ENCODE data around the gene INPP5D. TPM values are rescaled to one million over a fixed set of nuclear protein-coding genes. Genes with fewer than 3 reads are reported as not detected.

Gene INPP5D
- total and polyA plus RNA-seq, 2 of the 8 experiments (the other 6 are each of a cell fraction or from before 2014, with no cell fraction given), result 4.5 to 7.1 TPM

DNA sequence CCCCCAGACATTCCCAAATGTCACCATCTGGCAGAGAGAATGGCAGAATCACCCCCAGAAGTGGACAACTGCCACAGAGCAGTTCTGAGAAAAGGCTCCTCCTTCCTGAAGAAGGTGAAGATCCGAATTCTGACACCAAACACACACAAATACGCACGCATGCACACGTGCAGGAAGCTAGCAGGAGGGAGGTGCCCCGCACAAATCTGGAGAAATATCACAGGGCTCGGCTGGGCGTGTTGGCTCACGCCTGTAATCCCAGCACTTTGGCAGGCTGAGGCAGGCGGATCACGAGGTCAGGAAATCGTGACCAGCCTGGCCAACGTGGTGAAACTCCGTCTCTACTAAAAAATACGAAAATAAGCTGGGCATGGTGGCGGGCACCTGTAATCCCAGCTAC is 152.9 kb downstream of the INPP5D start:
- peak overlapping the region; percentile 50; the same call in 1 of the 2 replicates for H2BK12ac ChIP-seq (ENCODE audit: low read depth, low read length)
- H3K4me2 ChIP-seq (ENCODE audit: insufficient read depth in 1 of 2, low read depth in 2 of 2, low read length in 2 of 2), result no peak overlapping the region
- no peak overlapping the region for H3K18ac ChIP-seq (ENCODE audit: extremely low read depth, low read length)
- no peaks in the 10 kb centered on the region for H3K79me1 ChIP-seq (ENCODE audit: low read depth, low read length)
- no peak overlapping the region for H4K8ac ChIP-seq (ENCODE audit: extremely low read depth, insufficient read depth, low read length)
- no peak overlapping the region for H3K9ac ChIP-seq (replicated peaks in 1 of 4; ENCODE audit: extremely low read depth in 1 of 4, low read depth in 3 of 4, low read length in 3 of 4)
- H3K4ac ChIP-seq (replicated peaks; ENCODE audit: insufficient read length, low read depth, low read length), result peak overlapping the region; percentile 44
- 90% methylated on average over 15 of the region's 15 CpGs; no CpG with 5 or more reads in 1 of the 2 experiments for WGBS, 2 experiments (ENCODE audit: extremely low coverage in 1 of 2, insufficient coverage in 1 of 2, insufficient read length in 1 of 2, insufficient replicate concordance in 2 of 2, low coverage in 1 of 2, low lambda C conversion rate in 2 of 2, missing lambda C conversion rate in 1 of 2)
- H3K9me3 ChIP-seq (ENCODE audit: insufficient read depth in 2 of 2, low read depth in 1 of 2, low read length in 1 of 2), result no peaks in the 10 kb centered on the region
- H3K14ac ChIP-seq (ENCODE audit: insufficient read length), result no peak overlapping the region
- H4K91ac ChIP-seq (replicated peaks; ENCODE audit: insufficient read length, low read length), result no peak overlapping the region
- H3K36me3 ChIP-seq (ENCODE audit: control insufficient read depth in 2 of 4, insufficient read depth in 4 of 4, low read length in 3 of 4), result no peaks in the 10 kb centered on the region
- no peak overlapping the region for H2BK120ac ChIP-seq (replicated peaks; ENCODE audit: low read depth, low read length)
- H3K4me3 ChIP-seq (ENCODE audit: extremely low read depth in 1 of 4, insufficient read depth in 2 of 4, low read depth in 3 of 4, low read length in 4 of 4), result no peak overlapping the region
- H2BK15ac ChIP-seq (ENCODE audit: low read length), result no peak overlapping the region
- 0 out of 2 replicates have a peak overlapping the region, but pooled peaks have one; percentile 48 for H2BK20ac ChIP-seq (ENCODE audit: low read length)
- ChIA-PET CTCF (ENCODE audit: partially characterized antibody) (no interaction called here), POLR2A (ENCODE audit: partially characterized antibody) (no interaction called here)
- DNase-seq (ENCODE audit: low read depth in 1 of 2, low spot score in 2 of 2) (no peak), FAIRE-seq (no peak)
- no peaks in the 10 kb centered on the region for H4K20me1 ChIP-seq (replicated peaks in 1 of 2; ENCODE audit: control insufficient read depth in 1 of 2, insufficient read depth in 2 of 2, low read length in 2 of 2)
- no peak overlapping the region for H3K23ac ChIP-seq (ENCODE audit: insufficient read length)
- H3K56ac ChIP-seq (replicated peaks; ENCODE audit: insufficient read length, low read depth, low read length), result no peak overlapping the region
- peaks cover 11 to 18% (median 16%) of the 10 kb centered on the region in 4 experiments for H3K4me1 ChIP-seq (replicated peaks in 1 of 4; ENCODE audit: control insufficient read depth in 3 of 4, insufficient read depth in 4 of 4, low read length in 3 of 4)
- 0 out of 2 replicates have a peak overlapping the region, but pooled peaks have one; percentile 9 for H2BK5ac ChIP-seq (ENCODE audit: low read depth, low read length)
- no peaks in the 10 kb centered on the region for H3K27me3 ChIP-seq (replicated peaks in 1 of 4; ENCODE audit: control insufficient read depth in 3 of 4, extremely low read depth in 1 of 4, insufficient read depth in 3 of 4, low read length in 3 of 4)
- H2AK5ac ChIP-seq (ENCODE audit: low read depth, low read length), result no peak overlapping the region
- TF ChIP-seq BCL11A (IDR thresholded peaks at IDR 0.05; ENCODE audit: low read depth in 2 of 2, low read length in 2 of 2) (no peak), TAF1 (IDR thresholded peaks at IDR 0.05; ENCODE audit: low read depth, low read length) (no peak), TCF12 (IDR thresholded peaks at IDR 0.05; ENCODE audit: low read depth, low read length) (no peak), SIRT6 (IDR thresholded peaks at IDR 0.05; ENCODE audit: low read length) (no peak)
- no peak overlapping the region for H4K5ac ChIP-seq (ENCODE audit: insufficient read length, low read depth, low read length)
- no peaks in the 10 kb centered on the region for H3K79me2 ChIP-seq (ENCODE audit: control insufficient read depth in 1 of 2, insufficient read depth in 2 of 2, low read length in 2 of 2)
- no peak overlapping the region for H2AFZ ChIP-seq (ENCODE audit: low read length)
- no peak overlapping the region for H3K27ac ChIP-seq (ENCODE audit: low read depth, low read length)
- H3K23me2 ChIP-seq (ENCODE audit: low read depth, low read length), result no peaks in the 10 kb centered on the region

Measured in H1 (cell line).